Measurements from ENCODE around the gene SLC38A11. TPM values are rescaled to one million over a fixed set of nuclear protein-coding genes. Genes with fewer than 3 reads are reported as not detected.

Gene SLC38A11
- total and polyA plus RNA-seq, 10 of the 15 experiments (the other 5 are each of a cell fraction or from before 2014, with no cell fraction given) = not detected

DNA sequence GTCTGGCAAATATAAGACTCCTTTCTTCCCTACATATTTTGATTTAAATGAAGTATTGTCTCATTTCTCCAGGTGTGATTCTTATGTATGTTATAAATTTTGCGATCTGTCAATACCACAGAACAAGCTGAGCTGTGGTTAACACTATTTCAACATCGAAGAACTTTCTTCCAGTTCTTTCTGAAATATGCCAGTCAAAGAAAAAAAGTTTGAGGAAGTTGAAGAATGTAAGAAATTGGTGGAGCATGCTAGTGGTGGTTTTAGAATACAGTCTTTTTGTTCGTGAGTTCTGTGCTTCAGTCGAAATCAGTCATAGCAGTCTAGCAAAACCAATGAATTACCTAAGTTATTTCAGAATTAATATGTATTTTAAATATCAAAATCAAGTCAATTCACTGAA lies 105.1 kb downstream of the SLC38A11 start:
- CTCF ChIA-PET = interaction anchor here (1.2 kb wide), 1 partner anchor 27 kb away, joined by 3 read pairs; no protein-coding TSS in a partner anchor
- Histone ChIP-seq H3K79me2 (ENCODE audit: control insufficient read depth, insufficient read depth, low read length) (no peaks in the 10 kb centered on the region), H2AFZ (ENCODE audit: control insufficient read depth, low read depth, low read length) (no peak overlapping the region), H3K4me3 (no peak overlapping the region), H4K20me1 (ENCODE audit: control insufficient read depth, insufficient read depth) (no peaks in the 10 kb centered on the region), H3K36me3 (ENCODE audit: control insufficient read depth in 2 of 2, insufficient read depth in 2 of 2, low read length in 1 of 2) (no peaks in the 10 kb centered on the region), H3K9me3 (replicated peaks; ENCODE audit: control insufficient read depth, insufficient read depth, low read length) (no peaks in the 10 kb centered on the region), H3K27me3 (replicated peaks in 1 of 2; ENCODE audit: control insufficient read depth in 2 of 2, insufficient read depth in 2 of 2, low read length in 1 of 2) (no peaks in the 10 kb centered on the region), H3K27ac (ENCODE audit: control insufficient read depth, insufficient read depth) (no peak overlapping the region), H3K9ac (ENCODE audit: control insufficient read depth, insufficient read depth, low read length) (no peak overlapping the region), H3K4me1 (ENCODE audit: control insufficient read depth, insufficient read depth, low read length) (no peaks in the 10 kb centered on the region), H3K4me2 (ENCODE audit: control insufficient read depth, insufficient read depth) (no peak overlapping the region)
- TF ChIP-seq TBL1XR1 (IDR thresholded peaks at IDR 0.05; ENCODE audit: low read depth, low read length) (no peak), KAT2A (conservative IDR thresholded peaks at IDR 0.05; ENCODE audit: control insufficient read depth, low read depth, low read length) (no peak), USF2 (IDR thresholded peaks at IDR 0.05; ENCODE audit: borderline replicate concordance, low read depth, low read length) (no peak)
- FAIRE-seq = no peak
- WGBS (ENCODE audit: insufficient coverage, insufficient replicate concordance, low lambda C conversion rate, missing lambda C conversion rate) = 26% methylated on average over 4 of the region's 4 CpGs
- intact Hi-C loops (cut with micrococcal nuclease; ENCODE audit: unreplicated experiment) = no loop called here
- no peak for DNase-seq (ENCODE audit: low read depth, low spot score)
- in situ Hi-C loops (cut with MboI) = no loop called here
- POLR2A ChIA-PET = no interaction called here
- no peak for ATAC-seq
- no TSS peak for BruUV-seq (replicated peaks)
- RAD21 ChIA-PET (ENCODE audit: unreplicated experiment) = no interaction called here
- SMC1A ChIA-PET (ENCODE audit: uncharacterized antibody, unreplicated experiment) = no interaction called here

- Histone ChIP-seq H3K79me2 (ENCODE audit: control insufficient read depth, insufficient read depth, low read length) (no peaks in the 10 kb centered on the region), H3K27ac (ENCODE audit: control insufficient read depth, insufficient read depth) (no peak overlapping the region), H4K20me1 (ENCODE audit: control insufficient read depth, insufficient read depth) (no peaks in the 10 kb centered on the region), H3K9ac (ENCODE audit: control insufficient read depth, insufficient read depth, low read length) (no peak overlapping the region), H2AFZ (ENCODE audit: control insufficient read depth, low read depth, low read length) (no peak overlapping the region), H3K4me3 (no peak overlapping the region), H3K36me3 (ENCODE audit: control insufficient read depth in 2 of 2, insufficient read depth in 2 of 2, low read length in 1 of 2) (no peaks in the 10 kb centered on the region), H3K4me1 (ENCODE audit: control insufficient read depth, insufficient read depth, low read length) (no peaks in the 10 kb centered on the region), H3K27me3 (replicated peaks in 1 of 2; ENCODE audit: control insufficient read depth in 2 of 2, insufficient read depth in 2 of 2, low read length in 1 of 2) (no peaks in the 10 kb centered on the region), H3K9me3 (replicated peaks; ENCODE audit: control insufficient read depth, insufficient read depth, low read length) (no peaks in the 10 kb centered on the region), H3K4me2 (ENCODE audit: control insufficient read depth, insufficient read depth) (no peak overlapping the region)
- BruUV-seq (replicated peaks) = no TSS peak
- RAD21 ChIA-PET (ENCODE audit: unreplicated experiment) = no interaction called here
- TF ChIP-seq HDGF (IDR thresholded peaks at IDR 0.05) = no peak
- TF ChIP-seq RELA (IDR thresholded peaks at IDR 0.05; ENCODE audit: borderline replicate concordance, partially characterized antibody) = no peak
- TF ChIP-seq TCF12 (IDR thresholded peaks at IDR 0.05; ENCODE audit: low read depth, low read length) = no peak
- no peak for TF ChIP-seq PRDM15 (CRISPR knock-in tag; IDR thresholded peaks at IDR 0.05)
- TF ChIP-seq ZNF622 (IDR thresholded peaks at IDR 0.05) = no peak
- no peak for TF ChIP-seq ZBTB33 (IDR thresholded peaks at IDR 0.05)
- TF ChIP-seq RUNX3 (IDR thresholded peaks at IDR 0.05; ENCODE audit: low read length) = no peak
- TF ChIP-seq SUZ12 (IDR thresholded peaks at IDR 0.05; ENCODE audit: unreplicated experiment) = no peak
- TF ChIP-seq MTA3 (IDR thresholded peaks at IDR 0.05; ENCODE audit: borderline replicate concordance, low read length) = no peak
- no peak for FAIRE-seq
- no peak for ATAC-seq
- POLR2A ChIA-PET = no interaction called here
- SMC1A ChIA-PET (ENCODE audit: uncharacterized antibody, unreplicated experiment) = no interaction called here
- in situ Hi-C loops (cut with MboI) (no loop called here), intact Hi-C loops (cut with micrococcal nuclease; ENCODE audit: unreplicated experiment) (no loop called here)
- no peak for DNase-seq (ENCODE audit: low read depth, low spot score)
- CTCF ChIA-PET = interaction anchor here (0.6 to 1.2 kb wide), 3 partner anchors 13 to 81 kb away, joined by 3 read pairs; no protein-coding TSS in a partner anchor
- 50% methylated on average over 1 of the region's 1 CpG for WGBS (ENCODE audit: insufficient coverage, insufficient replicate concordance, low lambda C conversion rate, missing lambda C conversion rate)
Measured at GRCh38 chr2:164849506-164849905, 105.8 kb downstream of the SLC38A11 start.
